HepG2 (cell line): ENCODE measurements around the gene RRP36. TPM values are rescaled to one million over a fixed set of nuclear protein-coding genes. Genes with fewer than 3 reads are reported as not detected.

Experiments
- BORCS8-MEF2B ChIP-seq: sonication (generic); formaldehyde crosslinking; IDR thresholded peaks from 2 replicates; pipeline ENCODE4 v1.8.0; 2022; ENCODE audit warnings: mild to moderate bottlenecking, missing genetic modification reagents
- CAMTA2 ChIP-seq: sonication (generic); formaldehyde crosslinking; IDR thresholded peaks from 2 replicates; pipeline ENCODE4 v1.4.0; 2020; ENCODE audit warnings: mild to moderate bottlenecking, missing genetic modification reagents, borderline replicate concordance
- DZIP1 ChIP-seq: sonication (generic); formaldehyde crosslinking; IDR thresholded peaks from 2 replicates; pipeline ENCODE4 v1.5.0; 2020; ENCODE audit warnings: mild to moderate bottlenecking, missing genetic modification reagents
- GLI4 ChIP-seq: sonication (generic); formaldehyde crosslinking; IDR thresholded peaks from 2 replicates; pipeline ENCODE4 v1.5.1; 2020; ENCODE audit warnings: missing genetic modification reagents, mild to moderate bottlenecking, moderate library complexity, borderline replicate concordance
- HNF1A ChIP-seq, 2 experiments: sonication (generic) in 1 of 2; formaldehyde crosslinking in 1 of 2; IDR thresholded peaks; 2 replicates each; pipeline versions ENCODE4 v1.4.0 to v1.6.1; 2016 to 2020; ENCODE audit warnings: borderline replicate concordance in 1 of 2, low read depth in 1 of 2, mild to moderate bottlenecking in 1 of 2, missing genetic modification reagents in 1 of 2
- HOXA7 ChIP-seq: sonication (generic); formaldehyde crosslinking; IDR thresholded peaks from 2 replicates; pipeline ENCODE4 v1.8.1; 2022; ENCODE audit warnings: mild to moderate bottlenecking, missing genetic modification reagents, moderate library complexity
- IKZF1 ChIP-seq: fragments of 450-650 bp; IDR thresholded peaks from 2 replicates; pipeline ENCODE4 v1.7.1; 2016
- SIN3A ChIP-seq: IDR thresholded peaks from 2 replicates; pipeline ENCODE4 v1.6.1; 2011; ENCODE audit warnings: low read depth, mild to moderate bottlenecking, control low read depth, low read length, borderline replicate concordance
- TFDP2 ChIP-seq: sonication (generic); formaldehyde crosslinking; IDR thresholded peaks from 2 replicates; pipeline ENCODE4 v1.4.0; 2020; ENCODE audit warnings: missing genetic modification reagents
- ZMAT5 ChIP-seq: sonication (generic); formaldehyde crosslinking; IDR thresholded peaks from 2 replicates; pipeline ENCODE4 v1.5.0; 2020; ENCODE audit warnings: mild to moderate bottlenecking, low read depth, missing genetic modification reagents, borderline replicate concordance
- ZNF124 ChIP-seq: sonication (generic); formaldehyde crosslinking; IDR thresholded peaks from 2 replicates; pipeline ENCODE4 v1.4.0; 2020; ENCODE audit warnings: missing genetic modification reagents
- ZNF335 ChIP-seq: sonication (generic); formaldehyde crosslinking; IDR thresholded peaks from 2 replicates; pipeline ENCODE4 v1.4.0; 2020; ENCODE audit warnings: missing genetic modification reagents
- ZNF629 ChIP-seq: sonication (generic); formaldehyde crosslinking; conservative IDR thresholded peaks from 2 replicates; pipeline ENCODE4 v1.5.0; 2020; ENCODE audit warnings: missing genetic modification reagents
- ZNF879 ChIP-seq: sonication (generic); formaldehyde crosslinking; IDR thresholded peaks from 2 replicates; pipeline ENCODE4 v1.8.1; 2023; ENCODE audit warnings: missing genetic modification reagents
- polyA plus RNA-seq, 8 experiments: library from polyadenylated mRNA; depleted of rRNA in 3 of 8; stranded (reverse) in 7 of 8; unstranded in 1 of 8; fragments of >200 nt; fragmentation: Illumina TruSeq in 4 of 8; extraction: Trizol in 4 of 8; gene quantifications; 2 replicates each; pipeline versions ENCODE4 v1.2.1 to v1.2.3, GENCODE V29; 2011 to 2016; ENCODE audit warnings: low read depth in 4 of 8, missing spikeins in 1 of 8, mixed read lengths in 1 of 8; ENCODE audit not compliant: insufficient read depth in 1 of 8
- total RNA-seq, 5 experiments: library from RNA; depleted of rRNA; stranded (reverse); fragments of >200 nt; fragmentation: Illumina TruSeq; extraction: Trizol; gene quantifications; 2 replicates each; pipeline ENCODE4 v1.2.3, GENCODE V29; 2016; ENCODE audit warnings: low read depth in 1 of 5
- TF ChIP-seq, protein P1 (sequence below): sonication (generic); formaldehyde crosslinking; IDR thresholded peaks from 2 replicates; pipeline ENCODE4 v1.5.0; 2020; ENCODE audit warnings: mild to moderate bottlenecking, missing genetic modification reagents
- TF ChIP-seq, protein P2 (sequence below): sonication (generic); formaldehyde crosslinking; conservative IDR thresholded peaks from 2 replicates; pipeline ENCODE4 v1.5.0; 2020; ENCODE audit warnings: missing genetic modification reagents

The RRP36 gene
- total and polyA plus RNA-seq, 2 of the 13 experiments (the other 11 are each of a cell fraction or from before 2014, with no cell fraction given), result 29.5 to 144 TPM

GRCh38 chr6:43013843-43014433 lies 7.5 kb upstream of the RRP36 start, which contains the start of the genes KLHDC3 and MEA1 (continued):
- no peak; the same call in 1 of the 2 replicates for TF ChIP-seq HNF1A (IDR thresholded peaks at IDR 0.05; ENCODE audit: low read depth)
- TF ChIP-seq HNF1A (CRISPR knock-in tag; IDR thresholded peaks at IDR 0.05; ENCODE audit: borderline replicate concordance), result peak; percentile 77; the same call in 1 of the 2 replicates
- TF ChIP-seq ZNF124, result peak; percentile 51; the same call in 1 of the 2 replicates
- TF ChIP-seq DZIP1, result no peak
- no peak for TF ChIP-seq IKZF1
- TF ChIP-seq ZNF629 (CRISPR knock-in tag), result no peak
- TF ChIP-seq, protein P1, sequence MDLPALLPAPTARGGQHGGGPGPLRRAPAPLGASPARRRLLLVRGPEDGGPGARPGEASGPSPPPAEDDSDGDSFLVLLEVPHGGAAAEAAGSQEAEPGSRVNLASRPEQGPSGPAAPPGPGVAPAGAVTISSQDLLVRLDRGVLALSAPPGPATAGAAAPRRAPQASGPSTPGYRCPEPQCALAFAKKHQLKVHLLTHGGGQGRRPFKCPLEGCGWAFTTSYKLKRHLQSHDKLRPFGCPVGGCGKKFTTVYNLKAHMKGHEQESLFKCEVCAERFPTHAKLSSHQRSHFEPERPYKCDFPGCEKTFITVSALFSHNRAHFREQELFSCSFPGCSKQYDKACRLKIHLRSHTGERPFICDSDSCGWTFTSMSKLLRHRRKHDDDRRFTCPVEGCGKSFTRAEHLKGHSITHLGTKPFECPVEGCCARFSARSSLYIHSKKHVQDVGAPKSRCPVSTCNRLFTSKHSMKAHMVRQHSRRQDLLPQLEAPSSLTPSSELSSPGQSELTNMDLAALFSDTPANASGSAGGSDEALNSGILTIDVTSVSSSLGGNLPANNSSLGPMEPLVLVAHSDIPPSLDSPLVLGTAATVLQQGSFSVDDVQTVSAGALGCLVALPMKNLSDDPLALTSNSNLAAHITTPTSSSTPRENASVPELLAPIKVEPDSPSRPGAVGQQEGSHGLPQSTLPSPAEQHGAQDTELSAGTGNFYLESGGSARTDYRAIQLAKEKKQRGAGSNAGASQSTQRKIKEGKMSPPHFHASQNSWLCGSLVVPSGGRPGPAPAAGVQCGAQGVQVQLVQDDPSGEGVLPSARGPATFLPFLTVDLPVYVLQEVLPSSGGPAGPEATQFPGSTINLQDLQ (CRISPR knock-in tag), result no peak
- no peak for TF ChIP-seq ZMAT5 (CRISPR knock-in tag)
- TF ChIP-seq HOXA7 (CRISPR knock-in tag), result no peak
- TF ChIP-seq GLI4 (CRISPR knock-in tag), result no peak
- TF ChIP-seq ZNF879, result no peak
- peak; percentile 92; the same call in 1 of the 2 replicates for TF ChIP-seq SIN3A
- TF ChIP-seq, protein P2, sequence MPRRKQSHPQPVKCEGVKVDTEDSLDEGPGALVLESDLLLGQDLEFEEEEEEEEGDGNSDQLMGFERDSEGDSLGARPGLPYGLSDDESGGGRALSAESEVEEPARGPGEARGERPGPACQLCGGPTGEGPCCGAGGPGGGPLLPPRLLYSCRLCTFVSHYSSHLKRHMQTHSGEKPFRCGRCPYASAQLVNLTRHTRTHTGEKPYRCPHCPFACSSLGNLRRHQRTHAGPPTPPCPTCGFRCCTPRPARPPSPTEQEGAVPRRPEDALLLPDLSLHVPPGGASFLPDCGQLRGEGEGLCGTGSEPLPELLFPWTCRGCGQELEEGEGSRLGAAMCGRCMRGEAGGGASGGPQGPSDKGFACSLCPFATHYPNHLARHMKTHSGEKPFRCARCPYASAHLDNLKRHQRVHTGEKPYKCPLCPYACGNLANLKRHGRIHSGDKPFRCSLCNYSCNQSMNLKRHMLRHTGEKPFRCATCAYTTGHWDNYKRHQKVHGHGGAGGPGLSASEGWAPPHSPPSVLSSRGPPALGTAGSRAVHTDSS (CRISPR knock-in tag), result no peak
- peak; percentile 22; the same call in 1 of the 2 replicates for TF ChIP-seq ZNF335 (CRISPR knock-in tag)
- no peak for TF ChIP-seq BORCS8-MEF2B (CRISPR knock-in tag)
- no peak for TF ChIP-seq CAMTA2 (CRISPR knock-in tag)
- TF ChIP-seq TFDP2 (CRISPR knock-in tag), result peak; percentile 90
